ENCODE data around the gene EXT2. TPM values are rescaled to one million over a fixed set of nuclear protein-coding genes. Genes with fewer than 3 reads are reported as not detected.

EXT2 gene
- total and polyA plus RNA-seq, 2 of the 13 experiments (the other 11 are each of a cell fraction or from before 2014, with no cell fraction given), result 61.5 to 68.7 TPM

DNA sequence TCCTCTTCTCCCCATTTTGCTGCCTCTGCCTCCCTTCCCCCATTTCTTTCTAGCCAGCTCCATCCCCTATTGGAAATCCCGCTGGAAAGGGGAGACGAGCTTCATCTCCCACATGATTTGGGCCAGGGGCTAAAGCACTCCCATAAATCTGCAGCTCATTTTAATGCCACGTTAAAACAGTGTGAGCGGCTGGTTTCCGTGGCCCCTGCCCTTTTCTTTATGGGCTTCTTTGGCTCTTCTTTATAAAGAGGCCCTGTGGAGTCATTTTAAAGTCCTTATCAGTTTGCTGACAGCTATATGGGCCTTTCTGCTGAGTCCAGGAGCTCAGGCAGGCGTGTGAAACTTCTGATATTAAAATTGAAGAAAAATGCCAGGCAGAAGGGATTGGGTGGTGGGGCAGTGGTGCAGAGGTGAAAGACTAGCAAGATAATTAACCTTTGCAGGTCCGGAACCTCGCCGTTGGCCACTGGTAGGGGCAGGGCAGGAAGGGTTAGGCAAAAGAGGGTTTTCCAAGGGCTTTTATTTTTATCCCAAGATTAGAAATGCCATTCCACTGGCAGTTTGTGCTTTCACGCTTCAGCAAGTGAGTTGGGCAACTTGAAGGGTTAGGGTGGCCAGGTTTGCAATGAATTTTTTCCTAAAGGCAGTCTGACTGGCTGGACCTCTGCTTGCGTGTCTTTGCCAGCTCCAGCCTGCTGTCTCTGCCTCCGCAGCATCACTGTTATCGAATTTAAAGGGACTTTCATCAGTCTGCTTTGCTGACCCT lies 44.3 kb downstream of the EXT2 start:
- Histone ChIP-seq H3K4me2 (ENCODE audit: low read depth, low read length) (no peak overlapping the region), H4K20me1 (ENCODE audit: insufficient read depth, low read length) (no peaks in the 10 kb centered on the region), H3K9ac (ENCODE audit: insufficient read depth, low read depth, low read length) (no peak overlapping the region), H2AFZ (ENCODE audit: low read length) (no peak overlapping the region), H3K79me2 (ENCODE audit: insufficient read depth, low read length) (no peaks in the 10 kb centered on the region), H3K4me3 (replicated peaks in 1 of 3; ENCODE audit: insufficient read depth in 1 of 3, low read depth in 2 of 3, low read length in 3 of 3) (no peak overlapping the region), H3K9me3 (ENCODE audit: low read length) (no peaks in the 10 kb centered on the region), H3K4me1 (ENCODE audit: insufficient read depth, low read length) (peaks cover 1% of the 10 kb centered on the region; the same call in 1 of the 2 replicates), H3K27ac (ENCODE audit: extremely low read length, insufficient read depth, low read length) (no peak overlapping the region), H3K36me3 (replicated peaks in 1 of 2; ENCODE audit: control insufficient read depth in 1 of 2, insufficient read depth in 2 of 2, low read length in 2 of 2) (peaks cover 0 to 3% of the 10 kb centered on the region in 2 experiments; a peak in 2 of 5 replicates), H3K27me3 (ENCODE audit: control insufficient read depth in 1 of 2, insufficient read depth in 2 of 2, low read length in 2 of 2) (no peaks in the 10 kb centered on the region)
- ChIA-PET CTCF (ENCODE audit: low intra/inter-chr PET ratio, low total read pairs) (no interaction called here), POLR2A (no interaction called here)
- ATAC-seq (no peak), DNase-seq (ENCODE audit: low spot score) (no peak), FAIRE-seq (no peak)
- intact Hi-C loops (cut with micrococcal nuclease; ENCODE audit: unreplicated experiment), result loop anchor here (2.0 kb wide), 1 partner anchor 33 kb away; no protein-coding TSS in a partner anchor
- TF ChIP-seq, protein P1, sequence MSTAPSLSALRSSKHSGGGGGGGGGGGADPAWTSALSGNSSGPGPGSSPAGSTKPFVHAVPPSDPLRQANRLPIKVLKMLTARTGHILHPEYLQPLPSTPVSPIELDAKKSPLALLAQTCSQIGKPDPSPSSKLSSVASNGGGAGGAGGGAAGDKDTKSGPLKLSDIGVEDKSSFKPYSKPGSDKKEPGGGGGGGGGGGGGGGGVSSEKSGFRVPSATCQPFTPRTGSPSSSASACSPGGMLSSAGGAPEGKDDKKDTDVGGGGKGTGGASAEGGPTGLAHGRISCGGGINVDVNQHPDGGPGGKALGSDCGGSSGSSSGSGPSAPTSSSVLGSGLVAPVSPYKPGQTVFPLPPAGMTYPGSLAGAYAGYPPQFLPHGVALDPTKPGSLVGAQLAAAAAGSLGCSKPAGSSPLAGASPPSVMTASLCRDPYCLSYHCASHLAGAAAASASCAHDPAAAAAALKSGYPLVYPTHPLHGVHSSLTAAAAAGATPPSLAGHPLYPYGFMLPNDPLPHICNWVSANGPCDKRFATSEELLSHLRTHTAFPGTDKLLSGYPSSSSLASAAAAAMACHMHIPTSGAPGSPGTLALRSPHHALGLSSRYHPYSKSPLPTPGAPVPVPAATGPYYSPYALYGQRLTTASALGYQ (CRISPR knock-in tag; IDR thresholded peaks at IDR 0.05), result no peak
- TF ChIP-seq IKZF1 (IDR thresholded peaks at IDR 0.05) (no peak), ZBTB3 (CRISPR knock-in tag; IDR thresholded peaks at IDR 0.05; ENCODE audit: borderline replicate concordance, low read depth) (no peak), SMARCE1 (IDR thresholded peaks at IDR 0.05; ENCODE audit: borderline replicate concordance) (no peak), MEIS2 (CRISPR knock-in tag; IDR thresholded peaks at IDR 0.05) (no peak), HIVEP1 (CRISPR knock-in tag; IDR thresholded peaks at IDR 0.05) (no peak), KMT2A (CRISPR knock-in tag; IDR thresholded peaks at IDR 0.05) (no peak), THAP11 (CRISPR knock-in tag; IDR thresholded peaks at IDR 0.05) (no peak), ZNF362 (CRISPR knock-in tag; IDR thresholded peaks at IDR 0.05; ENCODE audit: borderline replicate concordance) (no peak), ZNF766 (CRISPR knock-in tag; IDR thresholded peaks at IDR 0.05; ENCODE audit: borderline replicate concordance) (no peak), TBP (CRISPR knock-in tag; IDR thresholded peaks at IDR 0.05) (no peak), ZNF549 (CRISPR knock-in tag; IDR thresholded peaks at IDR 0.05) (no peak), GFI1 (CRISPR knock-in tag; IDR thresholded peaks at IDR 0.05; ENCODE audit: borderline replicate concordance) (no peak), ZNF34 (CRISPR knock-in tag; IDR thresholded peaks at IDR 0.05; ENCODE audit: borderline replicate concordance) (no peak), ZNF589 (CRISPR knock-in tag; conservative IDR thresholded peaks at IDR 0.05) (no peak), ZNF891 (CRISPR knock-in tag; IDR thresholded peaks at IDR 0.05) (no peak)
- TF ChIP-seq, protein P2, sequence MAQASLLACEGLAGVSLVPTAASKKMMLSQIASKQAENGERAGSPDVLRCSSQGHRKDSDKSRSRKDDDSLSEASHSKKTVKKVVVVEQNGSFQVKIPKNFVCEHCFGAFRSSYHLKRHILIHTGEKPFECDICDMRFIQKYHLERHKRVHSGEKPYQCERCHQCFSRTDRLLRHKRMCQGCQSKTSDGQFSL (CRISPR knock-in tag; IDR thresholded peaks at IDR 0.05), result no peak
- TF ChIP-seq, protein P3, sequence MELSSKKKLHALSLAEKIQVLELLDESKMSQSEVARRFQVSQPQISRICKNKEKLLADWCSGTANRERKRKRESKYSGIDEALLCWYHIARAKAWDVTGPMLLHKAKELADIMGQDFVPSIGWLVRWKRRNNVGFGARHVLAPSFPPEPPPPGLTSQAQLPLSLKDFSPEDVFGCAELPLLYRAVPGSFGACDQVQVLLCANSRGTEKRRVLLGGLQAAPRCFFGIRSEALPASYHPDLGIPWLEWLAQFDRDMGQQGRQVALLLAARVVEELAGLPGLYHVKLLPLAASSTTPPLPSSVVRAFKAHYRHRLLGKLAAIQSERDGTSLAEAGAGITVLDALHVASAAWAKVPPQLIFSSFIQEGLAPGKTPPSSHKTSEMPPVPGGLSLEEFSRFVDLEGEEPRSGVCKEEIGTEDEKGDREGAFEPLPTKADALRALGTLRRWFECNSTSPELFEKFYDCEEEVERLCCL (CRISPR knock-in tag; IDR thresholded peaks at IDR 0.05; ENCODE audit: borderline replicate concordance), result no peak
- TF ChIP-seq, protein P4, sequence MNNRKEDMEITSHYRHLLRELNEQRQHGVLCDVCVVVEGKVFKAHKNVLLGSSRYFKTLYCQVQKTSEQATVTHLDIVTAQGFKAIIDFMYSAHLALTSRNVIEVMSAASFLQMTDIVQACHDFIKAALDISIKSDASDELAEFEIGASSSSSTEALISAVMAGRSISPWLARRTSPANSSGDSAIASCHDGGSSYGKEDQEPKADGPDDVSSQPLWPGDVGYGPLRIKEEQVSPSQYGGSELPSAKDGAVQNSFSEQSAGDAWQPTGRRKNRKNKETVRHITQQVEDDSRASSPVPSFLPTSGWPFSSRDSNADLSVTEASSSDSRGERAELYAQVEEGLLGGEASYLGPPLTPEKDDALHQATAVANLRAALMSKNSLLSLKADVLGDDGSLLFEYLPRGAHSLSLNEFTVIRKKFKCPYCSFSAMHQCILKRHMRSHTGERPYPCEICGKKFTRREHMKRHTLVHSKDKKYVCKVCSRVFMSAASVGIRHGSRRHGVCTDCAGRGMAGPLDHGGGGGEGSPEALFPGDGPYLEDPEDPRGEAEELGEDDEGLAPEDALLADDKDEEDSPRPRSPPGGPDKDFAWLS (CRISPR knock-in tag; IDR thresholded peaks at IDR 0.05; ENCODE audit: borderline replicate concordance), result no peak
- in situ Hi-C loops (cut with HindIII; ENCODE audit: extremely low pct_ligation_motif_present, low pct_unique_long_range_greater_than_20kb), result no loop called here
- BruUV-seq (replicated peaks), result no TSS peak
- 96% methylated on average over 13 of the region's 13 CpGs for WGBS (ENCODE audit: low lambda C conversion rate)
